PFSK-1 (cell line): ENCODE data around the gene ROBO2.

Source experiments
- POLR2AphosphoS5 ChIP-seq: IDR thresholded peaks from 2 replicates; pipeline ENCODE4 v1.6.1; 2012; ENCODE audit warnings: low read depth, mild to moderate bottlenecking, control low read depth, low read length, moderate library complexity
- SIN3A ChIP-seq: IDR thresholded peaks from 2 replicates; pipeline ENCODE4 v1.6.1; 2012; ENCODE audit warnings: mild to moderate bottlenecking, low read length, moderate library complexity, borderline replicate concordance; ENCODE audit not compliant: insufficient read depth
- TAF1 ChIP-seq: IDR thresholded peaks from 2 replicates; pipeline ENCODE4 v1.6.1; 2012; ENCODE audit warnings: low read length, control low read depth, borderline replicate concordance; ENCODE audit not compliant: insufficient read depth

- TF ChIP-seq POLR2AphosphoS5 (no peak), TAF1 (no peak), SIN3A (no peak)
Measured at GRCh38 chr3:77039606-77040171, at the start of gene ROBO2.
